Neutrophil (primary cell): ENCODE data around the gene STT3B.

Experiments used
- H3K27ac ChIP-seq: fragments of 200-600 bp; sonication (generic); 2 replicates; pipeline ENCODE4 v1.5.1; 2016; ENCODE audit warnings: mild to moderate bottlenecking, moderate library complexity
- H3K27me3 ChIP-seq: fragments of 200-600 bp; sonication (generic); 2 replicates; pipeline ENCODE4 v1.6.0; 2016; ENCODE audit warnings: mild to moderate bottlenecking
- H3K36me3 ChIP-seq: fragments of 200-600 bp; sonication (generic); 2 replicates; pipeline ENCODE4 v1.5.1; 2017
- H3K4me1 ChIP-seq, 2 experiments: fragments of 200-600 bp in 1 of 2; sonication (generic) in 1 of 2; 1 replicate in 1 of 2; 2 replicates in 1 of 2; pipeline versions ENCODE4 v1.5.1 to v1.6.1; 2013 to 2016; ENCODE audit warnings: low read depth in 1 of 2, low read length in 1 of 2, mild to moderate bottlenecking in 1 of 2, moderate library complexity in 1 of 2; ENCODE audit not compliant: control insufficient read depth in 1 of 2, insufficient read depth in 1 of 2
- H3K4me3 ChIP-seq, 2 experiments: fragments of 200-600 bp in 1 of 2; sonication (generic) in 1 of 2; 1 replicate in 1 of 2; 2 replicates in 1 of 2; pipeline ENCODE4 v1.5.1; 2013 to 2016; ENCODE audit warnings: low read depth in 1 of 2, low read length in 1 of 2, mild to moderate bottlenecking in 1 of 2, moderate library complexity in 1 of 2
- H3K9me3 ChIP-seq: fragments of 200-600 bp; sonication (generic); 2 replicates; pipeline ENCODE4 v1.5.1; 2016
- TF ChIP-seq, protein P1 (sequence below): fragments of 200-600 bp; sonication (generic); IDR thresholded peaks from 2 replicates; pipeline ENCODE4 v1.5.1; 2016; ENCODE audit warnings: antibody characterized with exemption

The STT3B gene

DNA sequence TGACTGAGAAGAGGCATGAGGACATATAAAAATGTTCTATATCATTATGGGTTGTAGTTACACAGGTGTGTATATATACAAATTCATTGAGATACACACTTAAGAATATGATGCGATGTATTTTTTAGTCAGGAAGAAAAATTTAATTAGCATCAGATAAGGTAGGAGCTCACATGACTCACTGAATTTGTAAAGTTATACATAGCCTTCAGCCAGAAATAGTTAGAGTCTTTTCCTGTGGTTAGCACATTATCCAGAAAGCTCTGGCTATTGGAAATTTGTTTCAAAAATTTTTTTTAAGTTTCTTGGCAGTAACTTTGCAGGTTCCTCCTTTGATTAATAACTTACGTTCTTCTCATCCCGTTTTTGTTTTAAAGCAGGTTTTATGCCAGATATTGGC, 88.6 kb downstream of the STT3B start:
- Histone ChIP-seq H3K9me3 (no peaks in the 10 kb centered on the region), H3K27ac (no peak overlapping the region), H3K4me1 (peaks cover 0 to 4% of the 10 kb centered on the region in 2 experiments), H3K4me3 (no peak overlapping the region), H3K27me3 (no peaks in the 10 kb centered on the region), H3K36me3 (peaks cover 66% of the 10 kb centered on the region)
- TF ChIP-seq, protein P1, sequence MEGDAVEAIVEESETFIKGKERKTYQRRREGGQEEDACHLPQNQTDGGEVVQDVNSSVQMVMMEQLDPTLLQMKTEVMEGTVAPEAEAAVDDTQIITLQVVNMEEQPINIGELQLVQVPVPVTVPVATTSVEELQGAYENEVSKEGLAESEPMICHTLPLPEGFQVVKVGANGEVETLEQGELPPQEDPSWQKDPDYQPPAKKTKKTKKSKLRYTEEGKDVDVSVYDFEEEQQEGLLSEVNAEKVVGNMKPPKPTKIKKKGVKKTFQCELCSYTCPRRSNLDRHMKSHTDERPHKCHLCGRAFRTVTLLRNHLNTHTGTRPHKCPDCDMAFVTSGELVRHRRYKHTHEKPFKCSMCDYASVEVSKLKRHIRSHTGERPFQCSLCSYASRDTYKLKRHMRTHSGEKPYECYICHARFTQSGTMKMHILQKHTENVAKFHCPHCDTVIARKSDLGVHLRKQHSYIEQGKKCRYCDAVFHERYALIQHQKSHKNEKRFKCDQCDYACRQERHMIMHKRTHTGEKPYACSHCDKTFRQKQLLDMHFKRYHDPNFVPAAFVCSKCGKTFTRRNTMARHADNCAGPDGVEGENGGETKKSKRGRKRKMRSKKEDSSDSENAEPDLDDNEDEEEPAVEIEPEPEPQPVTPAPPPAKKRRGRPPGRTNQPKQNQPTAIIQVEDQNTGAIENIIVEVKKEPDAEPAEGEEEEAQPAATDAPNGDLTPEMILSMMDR = no peak

DNA sequence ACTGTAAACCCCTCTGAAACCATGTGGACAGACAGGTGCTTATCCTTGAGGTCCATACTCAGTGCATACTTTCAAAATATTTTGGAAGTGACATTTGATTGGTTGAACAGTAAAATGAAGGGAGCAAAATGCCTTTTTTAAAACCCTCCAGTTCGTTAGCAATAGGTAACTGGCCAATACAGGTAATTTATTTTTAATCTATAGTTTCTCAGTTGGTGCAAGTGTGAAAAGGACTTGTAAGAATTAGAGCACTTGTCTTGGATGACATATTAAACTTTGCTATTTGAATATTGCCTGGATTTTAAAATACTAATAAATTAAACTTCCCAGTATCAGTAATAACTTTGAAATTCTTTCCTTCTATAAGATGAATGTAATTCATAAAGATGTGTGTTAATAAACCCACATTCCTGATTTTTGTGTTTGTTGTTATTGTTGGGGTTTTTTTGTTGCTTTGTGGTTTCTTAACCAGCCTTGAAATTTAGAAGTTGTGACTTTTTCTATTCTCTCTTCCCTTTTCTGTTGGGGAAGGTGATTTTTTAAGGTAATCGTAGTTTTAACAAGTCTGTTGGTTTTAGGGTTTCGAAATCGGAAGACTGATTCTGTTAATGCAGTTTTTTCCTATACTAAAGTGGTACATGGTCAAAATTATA, 90.0 kb downstream of the STT3B start:
- Histone ChIP-seq H3K27me3 (no peaks in the 10 kb centered on the region), H3K36me3 (peaks cover 74% of the 10 kb centered on the region), H3K27ac (peak overlapping the region; percentile 35), H3K9me3 (no peaks in the 10 kb centered on the region), H3K4me1 (peaks cover 0 to 4% of the 10 kb centered on the region in 2 experiments), H3K4me3 (no peak overlapping the region)
- TF ChIP-seq, protein P1 = no peak

DNA sequence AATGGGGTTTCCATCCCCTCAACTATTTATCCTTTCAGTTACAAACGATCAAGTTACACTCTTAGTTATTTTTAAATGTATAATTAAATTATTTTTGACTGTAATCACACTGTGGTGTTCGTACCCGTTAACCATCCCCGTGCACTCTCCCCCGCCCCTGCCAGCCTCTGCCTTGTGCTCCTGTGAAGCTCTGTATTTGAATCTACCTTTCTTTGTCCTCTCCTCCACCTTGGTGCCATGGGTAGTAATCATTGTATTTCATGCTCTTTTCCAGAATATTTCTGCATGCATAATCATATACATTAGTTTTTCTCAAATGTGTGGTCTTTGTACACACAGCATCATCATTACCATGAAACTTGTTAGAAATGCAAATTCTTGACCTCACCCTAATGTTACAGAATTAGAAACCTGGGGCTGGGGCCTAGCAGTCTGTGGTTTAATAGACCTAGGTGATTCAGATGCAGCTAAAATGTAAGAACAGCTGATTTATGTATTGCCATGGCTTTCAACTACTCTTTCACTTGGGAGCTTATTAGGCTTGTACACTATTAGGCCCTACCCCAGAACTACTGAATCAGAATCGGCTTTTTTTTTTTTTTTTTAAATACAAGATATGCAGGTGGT, 91.5 kb downstream of the STT3B start:
- TF ChIP-seq, protein P1 = no peak
- H3K27me3 ChIP-seq = no peaks in the 10 kb centered on the region
- no peaks in the 10 kb centered on the region for H3K9me3 ChIP-seq
- H3K27ac ChIP-seq = no peak overlapping the region
- peaks cover 64% of the 10 kb centered on the region for H3K36me3 ChIP-seq
- H3K4me3 ChIP-seq = no peak overlapping the region
- peaks cover 0 to 4% of the 10 kb centered on the region in 2 experiments for H3K4me1 ChIP-seq

DNA sequence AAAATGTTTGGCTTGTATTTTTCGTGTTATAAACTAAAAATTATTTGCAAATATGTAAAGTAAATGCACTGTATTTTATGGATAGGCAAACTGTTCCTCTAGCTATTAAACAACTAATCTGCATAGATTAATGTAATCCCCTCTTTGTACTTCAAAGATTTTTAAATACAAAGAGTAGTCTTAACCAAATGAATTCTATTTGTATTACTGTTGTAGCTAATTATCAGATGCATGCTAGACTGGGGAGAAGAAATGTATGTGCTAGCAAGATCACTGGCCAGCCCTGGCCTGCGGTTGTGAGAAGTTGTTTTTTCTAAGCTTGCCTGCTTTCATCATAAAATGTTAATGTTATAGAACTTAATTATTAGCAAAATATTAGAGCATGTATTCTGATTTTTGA, 92.6 kb downstream of the STT3B start:
- Histone ChIP-seq H3K27me3 (no peaks in the 10 kb centered on the region), H3K9me3 (no peaks in the 10 kb centered on the region), H3K4me1 (peaks cover 0 to 4% of the 10 kb centered on the region in 2 experiments), H3K36me3 (peaks cover 60% of the 10 kb centered on the region), H3K27ac (no peak overlapping the region), H3K4me3 (no peak overlapping the region)
- TF ChIP-seq, protein P1 = no peak

DNA sequence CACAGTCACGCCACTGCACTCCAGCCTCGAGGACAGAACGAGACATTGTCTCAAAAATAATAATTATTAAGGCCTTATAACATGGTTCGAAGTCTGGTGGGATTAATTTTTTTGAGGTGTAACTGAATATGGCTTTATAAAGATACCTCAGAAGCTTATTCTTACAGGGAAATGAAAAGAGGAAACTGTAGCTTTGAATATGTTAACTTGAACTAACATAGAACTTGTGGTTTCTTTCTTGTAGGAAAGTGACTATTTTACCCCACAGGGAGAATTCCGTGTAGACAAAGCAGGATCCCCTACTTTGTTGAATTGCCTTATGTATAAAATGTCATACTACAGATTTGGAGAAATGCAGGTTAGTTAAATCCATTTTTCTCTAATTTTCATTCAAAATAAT, 96.3 kb downstream of the STT3B start:
- H3K9me3 ChIP-seq = no peaks in the 10 kb centered on the region
- H3K27ac ChIP-seq = peak overlapping the region; percentile 7
- no peaks in the 10 kb centered on the region for H3K4me1 ChIP-seq
- no peaks in the 10 kb centered on the region for H3K27me3 ChIP-seq
- peaks cover 74% of the 10 kb centered on the region for H3K36me3 ChIP-seq
- TF ChIP-seq, protein P1 = no peak
- H3K4me3 ChIP-seq = no peak overlapping the region
